GM18909 (cell line): ENCODE measurements around the gene HS3ST5.

ENCODE experiments used
- ATAC-seq: cut with Tn5 transposase; IDR thresholded peaks from one replicate; pipeline ENCODE4 v1.9.1; 2021; ENCODE audit warnings: mild to moderate bottlenecking; ENCODE audit not compliant: unreplicated experiment, poor library complexity

Gene HS3ST5

GRCh38 chr6:114010540-114010939, 332.3 kb downstream of the HS3ST5 start:
- no peak for ATAC-seq

GRCh38 chr6:114009192-114009591, 333.6 kb downstream of the HS3ST5 start:
- ATAC-seq, result no peak

- ATAC-seq, result no peak
Measured at GRCh38 chr6:114008331-114008730, 334.5 kb downstream of the HS3ST5 start.

- ATAC-seq, result peak; percentile 71
Measured at GRCh38 chr6:114007516-114007915, 335.3 kb downstream of the HS3ST5 start.
